Measurements from ENCODE around the gene ATP13A1.
"Not testable (repeated sequence)": the region's sequence is repeated elsewhere in the genome, so short reads cannot be mapped to it uniquely, and the experiment has no call there.

ATP13A1 gene

GRCh38 chr19:19663256-19664120, at the start of gene ATP13A1:
Gene ATP13A1 (minus strand): TSS chr19:19663676. CDS start chr19:19663666, 10 bp downstream.
- Mint-ChIP-seq H3K27me3 (no peaks in the 10 kb centered on the region), H3K36me3 (ENCODE audit: low read depth) (peaks cover 23% of the 10 kb centered on the region), H3K4me3 (peak within 1 kb of the TSS; percentile 95), H3K9me3 (no peaks in the 10 kb centered on the region), H3K4me1 (peaks cover 35% of the 10 kb centered on the region), H3K27ac (peak within 1 kb of the TSS; percentile 99)
- DNase-seq = peak; percentile 89
- peak; percentile 80 for ATAC-seq

- Mint-ChIP-seq H3K4me1 (no peaks in the 10 kb centered on the region), H3K27me3 (no peaks in the 10 kb centered on the region), H3K9me3 (peaks cover 37% of the 10 kb centered on the region)
These were observed 48.7 kb upstream of the ATP13A1 start for GRCh38 chr19:19711934-19712828.

GRCh38 chr19:19711306-19711933, 47.9 kb upstream of the ATP13A1 start:
- ATAC-seq = no peak
- peaks cover 88% of the 10 kb centered on the region for H3K36me3 Mint-ChIP-seq (ENCODE audit: low read depth)
- H3K9me3 Mint-ChIP-seq = peaks cover 35% of the 10 kb centered on the region
- no peak for DNase-seq
- H3K4me1 Mint-ChIP-seq = no peaks in the 10 kb centered on the region
- H3K27ac Mint-ChIP-seq = no peak overlapping the region
- no peak overlapping the region for H3K4me3 Mint-ChIP-seq
- H3K27me3 Mint-ChIP-seq = no peaks in the 10 kb centered on the region

More at GRCh38 chr19:19711934-19712828, 48.7 kb upstream of the ATP13A1 start:
- DNase-seq = no peak
- Mint-ChIP-seq H3K27ac (no peak overlapping the region), H3K36me3 (ENCODE audit: low read depth) (peaks cover 90% of the 10 kb centered on the region), H3K4me3 (no peak overlapping the region)
- ATAC-seq = no peak

GRCh38 chr19:19710506-19710905, 47.0 kb upstream of the ATP13A1 start:
- peaks cover 39% of the 10 kb centered on the region for H3K9me3 Mint-ChIP-seq
- H3K36me3 Mint-ChIP-seq (ENCODE audit: low read depth) = peaks cover 84% of the 10 kb centered on the region
- no peak for DNase-seq
- no peaks in the 10 kb centered on the region for H3K27me3 Mint-ChIP-seq
- no peak overlapping the region for H3K27ac Mint-ChIP-seq
- no peak overlapping the region for H3K4me3 Mint-ChIP-seq
- no peak for ATAC-seq
- no peaks in the 10 kb centered on the region for H3K4me1 Mint-ChIP-seq

GRCh38 chr19:19704836-19705235, 41.4 kb upstream of the ATP13A1 start:
- no peak overlapping the region for H3K27ac Mint-ChIP-seq
- no peak overlapping the region for H3K4me3 Mint-ChIP-seq
- no peak for DNase-seq
- H3K36me3 Mint-ChIP-seq (ENCODE audit: low read depth) = peaks cover 57% of the 10 kb centered on the region
- H3K27me3 Mint-ChIP-seq = no peaks in the 10 kb centered on the region
- H3K9me3 Mint-ChIP-seq = peaks cover 42% of the 10 kb centered on the region
- H3K4me1 Mint-ChIP-seq = no peaks in the 10 kb centered on the region
- ATAC-seq = no peak

- H3K4me3 Mint-ChIP-seq, H3K27me3 Mint-ChIP-seq, ATAC-seq, H3K27ac Mint-ChIP-seq, H3K4me1 Mint-ChIP-seq, DNase-seq: not testable (repeated sequence)
- H3K9me3 Mint-ChIP-seq = peaks cover 36% of the 10 kb centered on the region
- H3K36me3 Mint-ChIP-seq (ENCODE audit: low read depth) = peaks cover 28% of the 10 kb centered on the region
These were observed 37.0 kb upstream of the ATP13A1 start for GRCh38 chr19:19700493-19700892.

GRCh38 chr19:19697589-19697988, 34.1 kb upstream of the ATP13A1 start:
- no peak overlapping the region for H3K4me3 Mint-ChIP-seq
- no peaks in the 10 kb centered on the region for H3K4me1 Mint-ChIP-seq
- H3K36me3 Mint-ChIP-seq (ENCODE audit: low read depth) = peaks cover 12% of the 10 kb centered on the region
- no peak for ATAC-seq
- DNase-seq = no peak
- H3K9me3 Mint-ChIP-seq = peaks cover 27% of the 10 kb centered on the region
- H3K27ac Mint-ChIP-seq = no peak overlapping the region
- H3K27me3 Mint-ChIP-seq = no peaks in the 10 kb centered on the region

GRCh38 chr19:19696386-19696785, 32.9 kb upstream of the ATP13A1 start:
- no peak for ATAC-seq

GRCh38 chr19:19691683-19692082, 28.2 kb upstream of the ATP13A1 start:
- no peak for DNase-seq
- Mint-ChIP-seq H3K4me3 (no peak overlapping the region), H3K4me1 (no peaks in the 10 kb centered on the region), H3K27ac (no peak overlapping the region), H3K27me3 (no peaks in the 10 kb centered on the region), H3K36me3 (ENCODE audit: low read depth) (peaks cover 16% of the 10 kb centered on the region), H3K9me3 (peaks cover 18% of the 10 kb centered on the region)
- ATAC-seq = no peak

More at GRCh38 chr19:19696386-19696785, 32.9 kb upstream of the ATP13A1 start:
- Mint-ChIP-seq H3K36me3 (ENCODE audit: low read depth) (peaks cover 12% of the 10 kb centered on the region), H3K27ac (no peak overlapping the region), H3K27me3 (no peaks in the 10 kb centered on the region), H3K9me3 (peaks cover 27% of the 10 kb centered on the region), H3K4me1 (no peaks in the 10 kb centered on the region), H3K4me3 (no peak overlapping the region)
- DNase-seq = no peak

GRCh38 chr19:19689023-19689422, 25.5 kb upstream of the ATP13A1 start:
- Mint-ChIP-seq H3K36me3 (ENCODE audit: low read depth) (peaks cover 34% of the 10 kb centered on the region), H3K9me3 (peaks cover 20% of the 10 kb centered on the region)
- H3K27ac Mint-ChIP-seq, H3K4me1 Mint-ChIP-seq, H3K4me3 Mint-ChIP-seq, H3K27me3 Mint-ChIP-seq, DNase-seq, ATAC-seq: not testable (repeated sequence)

- no peak overlapping the region for H3K4me3 Mint-ChIP-seq
- H3K9me3 Mint-ChIP-seq = peaks cover 31% of the 10 kb centered on the region
- no peak overlapping the region for H3K27ac Mint-ChIP-seq
- ATAC-seq = peak; percentile 61
- no peaks in the 10 kb centered on the region for H3K27me3 Mint-ChIP-seq
- peaks cover 49% of the 10 kb centered on the region for H3K36me3 Mint-ChIP-seq (ENCODE audit: low read depth)
- H3K4me1 Mint-ChIP-seq = no peaks in the 10 kb centered on the region
- no peak for DNase-seq
These were observed 23.6 kb upstream of the ATP13A1 start for GRCh38 chr19:19687090-19687489.

- Mint-ChIP-seq H3K9me3 (peaks cover 31% of the 10 kb centered on the region), H3K27me3 (no peaks in the 10 kb centered on the region), H3K4me1 (no peaks in the 10 kb centered on the region), H3K36me3 (ENCODE audit: low read depth) (peaks cover 51% of the 10 kb centered on the region), H3K27ac (no peak overlapping the region), H3K4me3 (no peak overlapping the region)
- no peak for DNase-seq
- ATAC-seq = no peak
These were observed 23.1 kb upstream of the ATP13A1 start for GRCh38 chr19:19686580-19686979.

GRCh38 chr19:19686119-19686518, 22.6 kb upstream of the ATP13A1 start:
- not testable (repeated sequence) for ATAC-seq, H3K27ac Mint-ChIP-seq, DNase-seq, H3K4me3 Mint-ChIP-seq, H3K27me3 Mint-ChIP-seq, H3K4me1 Mint-ChIP-seq
- peaks cover 56% of the 10 kb centered on the region for H3K36me3 Mint-ChIP-seq (ENCODE audit: low read depth)
- H3K9me3 Mint-ChIP-seq = peaks cover 36% of the 10 kb centered on the region

Data from activated naive CD8-positive, alpha-beta T cell treated with anti-CD3 and anti-CD28 coated beads, Interleukin-2, amount 50 U/mL, for 24 hours (primary cell).